Kidney (tissue), 14 donors: ENCODE data around the gene OPRD1. TPM values are rescaled to one million over a fixed set of nuclear protein-coding genes. Genes with fewer than 3 reads are reported as not detected.

Experiments
- DNase-seq, 5 donors: peaks; one replicate each; pipeline ENCODE4 v3.0.0-alpha.2; 2013 to 2020
- FAIRE-seq: peaks from 2 replicates; lab custom pipeline; 2012; peaks lifted over from hg19 to GRCh38; lab: Jason Lieb, UNC
- H3K27ac ChIP-seq, 2 donors: one replicate each; pipeline ENCODE4 v1.7.0; 2013; ENCODE audit warnings: low read depth in 2 of 2, low read length in 2 of 2, inconsistent platforms in 1 of 2
- H3K27me3 ChIP-seq: one replicate; pipeline ENCODE4 v1.7.1; 2013; ENCODE audit warnings: low read length, inconsistent platforms; ENCODE audit not compliant: control insufficient read depth, insufficient read depth
- H3K36me3 ChIP-seq, 3 donors: one replicate each; pipeline versions ENCODE4 v1.7.0 to v1.7.1; 2013; ENCODE audit warnings: low read length in 3 of 3, control low read depth in 1 of 3, inconsistent platforms in 1 of 3; ENCODE audit not compliant: insufficient read depth in 3 of 3, control insufficient read depth in 2 of 3
- H3K4me1 ChIP-seq, 3 donors: one replicate each; pipeline versions ENCODE4 v1.7.0 to v1.7.1; 2013; ENCODE audit warnings: low read length in 3 of 3, inconsistent platforms in 1 of 3, low read depth in 1 of 3; ENCODE audit not compliant: control insufficient read depth in 2 of 3, insufficient read depth in 2 of 3
- H3K4me3 ChIP-seq, 3 donors: one replicate each; pipeline versions ENCODE4 v1.7.0 to v1.8.1; 2013; ENCODE audit warnings: low read length in 3 of 3, control low read depth in 1 of 3, inconsistent platforms in 1 of 3
- H3K9ac ChIP-seq, 3 donors: one replicate each; pipeline versions ENCODE4 v1.7.0 to v1.7.1; 2013; ENCODE audit warnings: low read length in 3 of 3, control low read depth in 1 of 3, inconsistent platforms in 1 of 3
- H3K9me3 ChIP-seq, 3 donors: one replicate each; pipeline versions ENCODE4 v1.7.0 to v1.7.1; 2013; ENCODE audit warnings: low read length in 3 of 3, control low read depth in 1 of 3, inconsistent platforms in 1 of 3; ENCODE audit not compliant: control insufficient read depth in 2 of 3, insufficient read depth in 1 of 3
- CTCF ChIP-seq: IDR thresholded peaks from 3 replicates; pipeline ENCODE4 v1.5.1; 2012; ENCODE audit warnings: mild to moderate bottlenecking, moderate library complexity, borderline replicate concordance; ENCODE audit not compliant: insufficient read depth; ENCODE audit errors: extremely low read depth
- intact Hi-C: fragments of 100-400 bp; cut with DNase I; formaldehyde crosslinking; loops from one replicate; pipeline ENCODE4 v1.11.1; 2022
- polyA plus RNA-seq: library from polyadenylated mRNA; stranded (reverse); fragments of 350-450 nt; fragmentation: Illumina TruSeq; extraction: RNeasy Lipid Tissue Mini Kit (QIAGEN cat#74804); gene quantifications from one replicate; pipeline ENCODE4 v1.2.3, GENCODE V29; 2014; ENCODE audit warnings: low read depth, low replicate concordance; ENCODE audit not compliant: insufficient read depth
- total RNA-seq: library from RNA; stranded (reverse); fragmentation: NEBNext Ultra II Directional; extraction: Animal tissue kit (Norgen Biotek cat#: 25700); gene quantifications from one replicate; pipeline ENCODE4 v1.2.1, GENCODE V29; 2021
- donor health status: control.
- donor health status: control.
- donor health status: control.
- donor health status: control.
- donor health status: control.
- donor health status: DM: yes; HTN: yes; CAD: no.
- donor health status: Normal renal cell carcinoma (clear cell type).

OPRD1 gene
- total and polyA plus RNA-seq, 2 donors from 2014 or later = not detected

GRCh38 chr1:28893403-28894102 lies 81.6 kb downstream of the OPRD1 start:
- DNase-seq = peak in 2 of 5 donors; percentile 17 to 33
- intact Hi-C loops = no loop called here
- FAIRE-seq = no peak
- no peak overlapping the region for H3K9ac ChIP-seq
- H3K9me3 ChIP-seq = no peaks in the 10 kb centered on the region
- no peak overlapping the region for H3K27ac ChIP-seq
- no peaks in the 10 kb centered on the region for H3K36me3 ChIP-seq
- no peak overlapping the region for H3K4me3 ChIP-seq
- peaks cover 0 to 3% (median 0%) of the 10 kb centered on the region in 3 donors for H3K4me1 ChIP-seq
- H3K27me3 ChIP-seq = no peaks in the 10 kb centered on the region
- no peak for TF ChIP-seq CTCF

- intact Hi-C loops = no loop called here
- no peak overlapping the region for H3K27ac ChIP-seq
Measured at GRCh38 chr1:28894785-28895184, 82.8 kb downstream of the OPRD1 start.

GRCh38 chr1:28895896-28896608 lies 84.1 kb downstream of the OPRD1 start:
- Histone ChIP-seq H3K9me3 (no peaks in the 10 kb centered on the region), H3K9ac (no peak overlapping the region), H3K27ac (no peak overlapping the region), H3K4me3 (no peak overlapping the region), H3K36me3 (no peaks in the 10 kb centered on the region), H3K4me1 (peaks cover 0 to 3% (median 0%) of the 10 kb centered on the region in 3 donors), H3K27me3 (no peaks in the 10 kb centered on the region)
- intact Hi-C loops = no loop called here
- TF ChIP-seq CTCF = no peak
- peak in 1 of 5 donors; percentile 9 for DNase-seq
- no peak for FAIRE-seq

More at GRCh38 chr1:28894785-28895184, 82.8 kb downstream of the OPRD1 start:
- Histone ChIP-seq H3K9ac (no peak overlapping the region), H3K4me3 (no peak overlapping the region), H3K27me3 (no peaks in the 10 kb centered on the region), H3K4me1 (peaks cover 0 to 3% (median 0%) of the 10 kb centered on the region in 3 donors), H3K9me3 (no peaks in the 10 kb centered on the region), H3K36me3 (no peaks in the 10 kb centered on the region)
- no peak for TF ChIP-seq CTCF
- FAIRE-seq (no peak), DNase-seq (peak in 2 of 5 donors; percentile 13 to 29)
